Sigmoid colon (tissue), 7 donors: ENCODE measurements around the gene COPZ1. TPM values are rescaled to one million over a fixed set of nuclear protein-coding genes. Genes with fewer than 3 reads are reported as not detected.

ENCODE experiments used
- DNase-seq: peaks from one replicate; pipeline ENCODE4 v3.0.0-alpha.2; 2019
- H3K27ac ChIP-seq, 4 donors: fragments of 200-600 bp; sonication (generic); one replicate each; pipeline ENCODE4 v1.5.1; 2016 to 2019; ENCODE audit warnings: mild to moderate bottlenecking in 1 of 4
- H3K27me3 ChIP-seq, 3 donors: fragments of 200-600 bp; sonication (generic); one replicate each; pipeline ENCODE4 v1.5.1; 2019; ENCODE audit warnings: mild to moderate bottlenecking in 1 of 3
- H3K36me3 ChIP-seq, 4 donors: fragments of 200-600 bp; sonication (generic); one replicate each; pipeline ENCODE4 v1.5.1; 2016 to 2019
- H3K4me1 ChIP-seq, 4 donors: fragments of 200-600 bp; sonication (generic); one replicate each; pipeline ENCODE4 v1.5.1; 2017 to 2019
- H3K4me3 ChIP-seq, 4 donors: fragments of 200-600 bp; sonication (generic); one replicate each; pipeline ENCODE4 v1.5.1; 2017 to 2019; ENCODE audit warnings: mild to moderate bottlenecking in 2 of 4, moderate library complexity in 1 of 4
- H3K9me3 ChIP-seq, 4 donors: fragments of 200-600 bp in 3 of 4; sonication (generic) in 3 of 4; one replicate each; pipeline versions ENCODE4 v1.5.1 to v1.6.1; 2013 to 2019
- EP300 ChIP-seq, 4 donors: sonication (generic); formaldehyde crosslinking; IDR thresholded peaks; one replicate each; pipeline ENCODE4 v1.6.1; 2017; ENCODE audit warnings: antibody characterized with exemption in 4 of 4
- POLR2A ChIP-seq, 2 donors: fragments of 450-650 bp; IDR thresholded peaks; one replicate each; pipeline ENCODE4 v1.6.1; 2016; ENCODE audit warnings: antibody characterized with exemption in 2 of 2, mild to moderate bottlenecking in 2 of 2, moderate library complexity in 2 of 2
- POLR2AphosphoS5 ChIP-seq, 4 donors: sonication (generic); formaldehyde crosslinking; IDR thresholded peaks; one replicate each; pipeline ENCODE4 v1.6.1; 2017; ENCODE audit warnings: antibody characterized with exemption in 4 of 4
- WGBS, 2 donors: extraction: QIAGEN DNeasy Blood & Tissue Kit; methylation state at CpG; one replicate each; pipeline ENCODE4 v1.1.7; 2013; 5-methylcytosine and 5-hydroxymethylcytosine counted together
- intact Hi-C: fragments of 100-400 bp; cut with DNase I; formaldehyde crosslinking; loops from one replicate; pipeline ENCODE4 v1.15.1; 2023
- polyA plus RNA-seq, 3 donors: library from polyadenylated mRNA; stranded (reverse); fragments of 200-250 nt; gene quantifications; one replicate each; pipeline ENCODE4 v1.2.3, GENCODE V29; 2013
- total RNA-seq, 4 donors: library from RNA; depleted of rRNA; stranded (reverse); fragments of >200 nt; gene quantifications; one replicate each; pipeline ENCODE4 v1.1.0, GENCODE V29; 2016
- TF ChIP-seq, protein P1 (sequence below), 4 experiments: fragments of 450-650 bp in 3 of 4; fragments of 200-600 bp in 1 of 4; IDR thresholded peaks; one replicate each; pipeline ENCODE4 v1.5.1; 2016 to 2019; ENCODE audit warnings: antibody characterized with exemption in 4 of 4, mild to moderate bottlenecking in 3 of 4, moderate library complexity in 2 of 4
- donor health status: healthy with polysubstance abuse.
- donor health status: Bipolar disorder and iron deficiency.
- donor health status: healthy.

COPZ1 gene
- total and polyA plus RNA-seq, 7 donors: 39.6 to 155 (median 74.2) TPM

DNA sequence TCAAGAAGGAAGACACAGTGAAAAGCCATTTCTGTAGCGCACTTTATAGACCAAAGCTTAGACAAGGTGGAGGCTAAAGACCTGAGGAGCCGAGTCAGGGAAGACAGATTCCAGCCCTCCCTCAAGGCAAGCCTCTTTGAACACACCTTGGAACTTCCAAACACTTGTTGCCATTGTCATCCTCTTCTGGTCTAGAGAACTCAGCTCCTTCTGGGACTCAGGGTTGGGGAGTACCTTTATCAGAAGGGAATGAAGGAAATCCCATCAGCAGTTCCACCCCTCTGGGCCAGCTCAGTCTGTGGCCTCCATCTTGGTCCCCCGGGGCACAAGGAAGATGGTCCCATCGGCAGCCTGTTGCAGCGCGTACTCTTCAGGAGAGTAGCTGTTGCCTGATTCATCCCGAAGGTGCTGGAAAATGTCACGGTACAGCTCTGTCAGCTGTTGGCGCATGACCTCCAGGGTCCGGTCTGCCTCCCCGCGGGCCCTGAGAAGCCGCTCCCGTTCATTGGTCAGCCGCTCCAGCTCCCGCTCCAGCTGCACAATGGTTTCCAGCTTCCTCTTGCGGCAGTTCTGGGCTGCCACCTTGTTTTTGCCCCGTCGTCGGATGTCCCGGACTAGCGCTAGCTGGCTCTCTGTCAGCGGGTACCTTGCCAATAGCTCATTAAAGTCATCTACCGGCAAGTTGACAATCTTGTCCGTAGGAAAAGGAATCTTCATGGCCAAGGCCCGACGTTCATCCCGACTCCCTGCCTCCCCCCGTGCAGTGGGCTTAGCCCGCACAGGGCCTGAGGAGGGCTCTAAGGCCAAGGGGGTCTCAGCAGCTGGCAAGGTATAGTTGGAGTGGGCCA is 32.6 kb upstream of the COPZ1 start:
- Histone ChIP-seq H3K27ac (no peak overlapping the region), H3K36me3 (peaks cover 0 to 21% (median 6%) of the 10 kb centered on the region in 4 donors), H3K27me3 (no peaks in the 10 kb centered on the region), H3K4me1 (no peaks in the 10 kb centered on the region), H3K9me3 (no peaks in the 10 kb centered on the region), H3K4me3 (no peak overlapping the region)
- intact Hi-C loops: no loop called here
- TF ChIP-seq POLR2A (IDR thresholded peaks at IDR 0.05) (no peak), POLR2AphosphoS5 (IDR thresholded peaks at IDR 0.05) (no peak), EP300 (IDR thresholded peaks at IDR 0.05) (no peak)
- TF ChIP-seq, protein P1, sequence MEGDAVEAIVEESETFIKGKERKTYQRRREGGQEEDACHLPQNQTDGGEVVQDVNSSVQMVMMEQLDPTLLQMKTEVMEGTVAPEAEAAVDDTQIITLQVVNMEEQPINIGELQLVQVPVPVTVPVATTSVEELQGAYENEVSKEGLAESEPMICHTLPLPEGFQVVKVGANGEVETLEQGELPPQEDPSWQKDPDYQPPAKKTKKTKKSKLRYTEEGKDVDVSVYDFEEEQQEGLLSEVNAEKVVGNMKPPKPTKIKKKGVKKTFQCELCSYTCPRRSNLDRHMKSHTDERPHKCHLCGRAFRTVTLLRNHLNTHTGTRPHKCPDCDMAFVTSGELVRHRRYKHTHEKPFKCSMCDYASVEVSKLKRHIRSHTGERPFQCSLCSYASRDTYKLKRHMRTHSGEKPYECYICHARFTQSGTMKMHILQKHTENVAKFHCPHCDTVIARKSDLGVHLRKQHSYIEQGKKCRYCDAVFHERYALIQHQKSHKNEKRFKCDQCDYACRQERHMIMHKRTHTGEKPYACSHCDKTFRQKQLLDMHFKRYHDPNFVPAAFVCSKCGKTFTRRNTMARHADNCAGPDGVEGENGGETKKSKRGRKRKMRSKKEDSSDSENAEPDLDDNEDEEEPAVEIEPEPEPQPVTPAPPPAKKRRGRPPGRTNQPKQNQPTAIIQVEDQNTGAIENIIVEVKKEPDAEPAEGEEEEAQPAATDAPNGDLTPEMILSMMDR (IDR thresholded peaks at IDR 0.05): no peak
- WGBS, 2 donors: 95 to 97% methylated on average over 30 of the region's 30 CpGs
- no peak for DNase-seq

DNA sequence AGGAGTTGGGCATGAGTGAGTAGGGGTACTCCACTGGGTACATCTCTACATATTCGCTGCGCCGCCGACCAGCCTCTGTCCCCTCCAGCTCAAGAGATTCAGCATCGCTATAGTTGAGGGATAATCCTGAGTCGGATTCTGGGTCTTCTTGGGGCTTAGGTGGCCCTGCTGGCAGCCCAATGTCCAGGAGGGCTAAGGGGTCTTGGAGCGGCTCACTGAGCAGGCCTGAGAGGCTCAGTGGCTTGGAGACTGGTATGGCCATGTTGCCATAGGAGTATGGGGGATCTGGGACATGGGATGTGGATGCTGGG is 32.0 kb upstream of the COPZ1 start:
- 96 to 98% methylated on average over 7 of the region's 7 CpGs for WGBS, 2 donors
- intact Hi-C loops: no loop called here

DNA sequence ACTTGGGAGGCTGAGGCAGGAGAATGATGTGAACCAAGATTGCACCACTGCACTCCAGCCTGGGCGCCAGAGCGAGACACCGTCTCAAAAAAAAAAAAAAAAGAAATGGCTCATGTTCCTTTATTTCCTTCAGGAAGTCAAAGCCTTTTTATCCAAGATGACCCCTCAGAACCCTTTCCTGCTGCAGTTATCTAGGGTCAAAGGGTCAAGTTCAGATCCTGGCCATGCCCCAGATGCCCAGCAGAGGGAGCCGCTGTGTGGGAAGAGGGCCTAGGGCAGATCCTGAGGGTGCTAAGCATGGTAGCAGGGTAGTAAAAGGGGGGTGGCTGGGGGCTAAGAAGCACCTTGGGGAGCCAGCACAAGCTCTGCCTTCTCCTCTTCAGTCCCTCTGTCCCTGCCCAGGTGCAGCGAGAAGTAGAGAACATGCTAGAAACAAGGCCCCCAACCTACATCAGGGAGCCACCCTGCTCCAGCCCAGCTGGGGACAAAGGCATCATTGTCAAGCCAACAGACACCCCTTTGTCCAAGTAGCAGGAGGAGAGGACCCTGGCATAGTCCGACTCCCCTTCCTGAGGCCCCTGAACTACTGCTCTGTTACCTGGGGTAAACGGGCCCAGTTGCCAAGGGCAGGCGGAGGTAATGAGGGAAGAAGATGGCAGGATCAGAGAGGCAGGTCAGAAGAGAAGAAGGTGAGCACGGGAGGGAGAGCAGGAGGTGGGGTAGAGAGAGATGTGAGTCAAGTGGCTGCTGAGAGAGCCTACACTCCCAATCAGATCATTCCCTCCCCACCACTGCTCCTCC is 30.6 kb upstream of the COPZ1 start:
- H3K27me3 ChIP-seq: peaks cover 0 to 9% (median 9%) of the 10 kb centered on the region in 3 donors
- WGBS, 2 donors: 43 to 62% methylated on average over 9 of the region's 9 CpGs
- DNase-seq: no peak
- H3K27ac ChIP-seq: no peak overlapping the region
- no peaks in the 10 kb centered on the region for H3K9me3 ChIP-seq
- intact Hi-C loops: loop anchor here (2.0 kb wide), 2 partner anchors 66 to 74 kb away; no protein-coding TSS in a partner anchor
- no peaks in the 10 kb centered on the region for H3K4me1 ChIP-seq
- H3K4me3 ChIP-seq: no peak overlapping the region
- peaks cover 0 to under 1% (median 0%) of the 10 kb centered on the region in 4 donors for H3K36me3 ChIP-seq
- TF ChIP-seq POLR2AphosphoS5 (IDR thresholded peaks at IDR 0.05): no peak
- TF ChIP-seq, protein P1 (IDR thresholded peaks at IDR 0.05): peak; percentile 56 to 84 (median 62)

More for the DNA sequence above, 32.0 kb upstream of the COPZ1 start:
- TF ChIP-seq, protein P1 (IDR thresholded peaks at IDR 0.05): no peak
- no peak for TF ChIP-seq POLR2AphosphoS5 (IDR thresholded peaks at IDR 0.05)
- TF ChIP-seq EP300 (IDR thresholded peaks at IDR 0.05): no peak
- no peak for TF ChIP-seq POLR2A (IDR thresholded peaks at IDR 0.05)
- no peaks in the 10 kb centered on the region for H3K27me3 ChIP-seq
- H3K4me3 ChIP-seq: no peak overlapping the region
- H3K36me3 ChIP-seq: peaks cover 0 to 16% (median under 1%) of the 10 kb centered on the region in 4 donors
- no peaks in the 10 kb centered on the region for H3K4me1 ChIP-seq
- no peak for DNase-seq
- no peak overlapping the region for H3K27ac ChIP-seq
- no peaks in the 10 kb centered on the region for H3K9me3 ChIP-seq

DNA sequence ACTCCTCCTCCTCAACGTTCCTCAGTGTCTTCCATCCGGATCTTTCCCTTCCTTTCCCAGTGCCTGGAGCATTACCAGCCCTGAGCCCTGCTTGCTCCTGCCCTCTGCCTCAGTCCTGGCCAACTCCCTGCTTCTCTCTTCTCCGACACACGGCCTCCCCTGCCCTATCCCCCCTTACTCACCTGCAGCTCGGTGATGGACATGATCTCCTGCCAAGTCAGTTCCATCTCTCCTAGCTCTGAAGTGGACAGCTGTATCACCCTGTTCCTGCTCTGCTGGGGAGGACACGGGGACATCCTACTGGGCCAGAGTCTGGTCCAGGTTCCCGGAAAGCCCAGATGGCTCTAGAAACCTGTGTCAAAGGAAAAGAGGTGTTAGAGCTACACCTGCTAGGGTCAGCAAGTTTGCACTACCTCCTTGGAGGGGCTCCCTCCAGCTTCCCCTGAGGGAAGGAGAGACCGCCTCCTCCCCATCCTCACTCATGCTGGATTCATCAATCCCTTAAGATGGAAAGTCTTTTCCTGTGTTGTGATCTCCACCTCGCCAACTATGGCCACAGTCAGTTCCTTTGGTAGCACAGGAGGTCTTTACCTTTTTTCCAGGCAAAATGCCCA is 29.9 kb upstream of the COPZ1 start:
- Histone ChIP-seq H3K4me3 (no peak overlapping the region), H3K27me3 (peaks cover 0 to 16% (median 12%) of the 10 kb centered on the region in 3 donors), H3K27ac (no peak overlapping the region), H3K4me1 (no peaks in the 10 kb centered on the region), H3K36me3 (no peaks in the 10 kb centered on the region), H3K9me3 (no peaks in the 10 kb centered on the region)
- 83 to 87% methylated on average over 9 of the region's 9 CpGs for WGBS, 2 donors
- TF ChIP-seq, protein P1 (IDR thresholded peaks at IDR 0.05): no peak
- TF ChIP-seq EP300 (IDR thresholded peaks at IDR 0.05) (no peak), POLR2A (IDR thresholded peaks at IDR 0.05) (no peak), POLR2AphosphoS5 (IDR thresholded peaks at IDR 0.05) (no peak)
- no peak for DNase-seq
- intact Hi-C loops: loop anchor here (2.0 kb wide), 2 partner anchors 66 to 74 kb away; no protein-coding TSS in a partner anchor
